Epithelial cell of proximal tubule (primary cell): ENCODE measurements around the gene LRRC8A. TPM values are rescaled to one million over a fixed set of nuclear protein-coding genes. Genes with fewer than 3 reads are reported as not detected.
"Not testable (repeated sequence)": the region's sequence is repeated elsewhere in the genome, so short reads cannot be mapped to it uniquely, and the experiment has no call there.

Experiments
- DNase-seq: peaks from one replicate; pipeline ENCODE4 v3.0.0-alpha.2; 2011; ENCODE audit warnings: low read depth
- H3K4me3 ChIP-seq: 2 replicates; pipeline ENCODE4 v1.5.1; 2011; ENCODE audit warnings: low read depth, mild to moderate bottlenecking, low read length
- CTCF ChIP-seq: conservative IDR thresholded peaks from 2 replicates; pipeline ENCODE4 v1.5.1; 2012; ENCODE audit warnings: low read depth, mild to moderate bottlenecking, low read length
- total RNA-seq: library from RNA; depleted of rRNA; stranded (reverse); fragments of >200 nt; gene quantifications from 2 replicates; pipeline ENCODE4 v1.2.3, GENCODE V29; 2015

LRRC8A gene
- total RNA-seq, 1 donor from 2014 or later: 104 TPM

- no peak overlapping the region for H3K4me3 ChIP-seq
- no peak for DNase-seq
- no peak for TF ChIP-seq CTCF
Observed at GRCh38 chr9:128940271-128940921, 58.5 kb downstream of the LRRC8A start.

- H3K4me3 ChIP-seq: no peak overlapping the region
- no peak for TF ChIP-seq CTCF
- DNase-seq: no peak
Observed at GRCh38 chr9:128940946-128941755, 59.2 kb downstream of the LRRC8A start.

GRCh38 chr9:128943832-128944620 lies 62.1 kb downstream of the LRRC8A start:
- no peak for TF ChIP-seq CTCF
- H3K4me3 ChIP-seq: no peak overlapping the region
- no peak for DNase-seq

GRCh38 chr9:128944966-128945365 lies 63.0 kb downstream of the LRRC8A start:
- not testable (repeated sequence) for H3K4me3 ChIP-seq, DNase-seq

GRCh38 chr9:128945798-128946501 lies 64.0 kb downstream of the LRRC8A start:
- H3K4me3 ChIP-seq: no peak overlapping the region
- DNase-seq: no peak
- TF ChIP-seq CTCF: no peak

GRCh38 chr9:128946571-128947276 lies 64.8 kb downstream of the LRRC8A start:
- peak overlapping the region; percentile 97 for H3K4me3 ChIP-seq
- no peak for DNase-seq
- no peak for TF ChIP-seq CTCF
